HG03575 (cell line): ENCODE results near the gene AADAT.
"Not testable (repeated sequence)": the region's sequence is repeated elsewhere in the genome, so short reads cannot be mapped to it uniquely, and the experiment has no call there.

Source experiments
- ATAC-seq: cut with Tn5 transposase; IDR thresholded peaks from one replicate; pipeline ENCODE4 v1.9.1; 2021; ENCODE audit not compliant: unreplicated experiment, insufficient number of reproducible peaks, low FRiP score; ENCODE audit errors: extremely low read depth

AADAT gene

GRCh38 chr4:170093973-170094535 lies 4.3 kb upstream of the AADAT start:
- no peak for ATAC-seq

- ATAC-seq: no peak
These were observed 1.4 kb upstream of the AADAT start for GRCh38 chr4:170091069-170091696.

- no peak for ATAC-seq
These were observed 746 bp upstream of the AADAT start for GRCh38 chr4:170090352-170091052.

GRCh38 chr4:170089274-170089667 lies 485 bp downstream of the AADAT start:
- no peak for ATAC-seq

- no peak for ATAC-seq
These were observed 1.0 kb downstream of the AADAT start for GRCh38 chr4:170088716-170089115.

GRCh38 chr4:170087163-170087700 lies 2.5 kb downstream of the AADAT start:
- no peak for ATAC-seq

GRCh38 chr4:170083541-170083940 lies 6.2 kb downstream of the AADAT start:
- ATAC-seq: no peak

GRCh38 chr4:170080496-170080895 lies 9.3 kb downstream of the AADAT start:
- ATAC-seq: no peak

GRCh38 chr4:170079981-170080380 lies 9.8 kb downstream of the AADAT start:
- ATAC-seq: no peak

- no peak for ATAC-seq
These were observed 18.6 kb downstream of the AADAT start for GRCh38 chr4:170071196-170071595.

GRCh38 chr4:170068438-170069128 lies 21.2 kb downstream of the AADAT start:
- no peak for ATAC-seq

- no peak for ATAC-seq
These were observed 30.3 kb downstream of the AADAT start for GRCh38 chr4:170059421-170059820.

GRCh38 chr4:170058826-170059225 lies 30.9 kb downstream of the AADAT start:
- ATAC-seq: no peak

- no peak for ATAC-seq
These were observed 31.9 kb downstream of the AADAT start for GRCh38 chr4:170057866-170058265.

GRCh38 chr4:170052919-170053318 lies 36.8 kb downstream of the AADAT start:
- ATAC-seq: no peak

GRCh38 chr4:170051402-170051801 lies 38.4 kb downstream of the AADAT start:
- no peak for ATAC-seq

GRCh38 chr4:170049766-170050165 lies 40.0 kb downstream of the AADAT start:
- no peak for ATAC-seq

- ATAC-seq: no peak
These were observed 41.9 kb downstream of the AADAT start for GRCh38 chr4:170047771-170048354.

- ATAC-seq: not testable (repeated sequence)
These were observed 43.6 kb downstream of the AADAT start for GRCh38 chr4:170046156-170046555.
